SHP77 treated with DMSO at 0.1 percent for 48 hours (cell line): Measurements from ENCODE around the gene FOXK1.

Experiments
- DNase-seq: peaks from one replicate; lab custom pipeline; 2025; lab: John Stamatoyannopoulos, UW

FOXK1 gene

DNA sequence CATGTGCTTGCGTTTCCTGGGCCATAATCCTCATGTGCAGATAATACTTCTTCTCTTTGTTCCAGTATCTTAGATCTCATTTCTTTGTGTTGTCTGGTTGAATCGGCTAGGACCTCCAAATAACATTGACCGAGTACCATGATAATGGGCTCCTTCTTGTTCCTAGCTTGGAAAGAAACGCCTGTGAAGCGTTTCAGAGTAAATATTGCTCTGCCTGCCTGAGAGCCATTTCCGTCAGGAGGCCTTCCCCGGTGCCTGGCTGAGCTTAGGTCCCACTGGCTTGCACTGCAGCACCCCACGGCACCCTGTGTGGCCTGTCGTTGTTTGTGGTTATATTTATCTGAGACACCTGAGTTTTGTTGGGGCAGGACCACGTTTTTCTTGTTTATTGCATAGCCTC lies 17.7 kb downstream of the FOXK1 start:
- no peak for DNase-seq

DNA sequence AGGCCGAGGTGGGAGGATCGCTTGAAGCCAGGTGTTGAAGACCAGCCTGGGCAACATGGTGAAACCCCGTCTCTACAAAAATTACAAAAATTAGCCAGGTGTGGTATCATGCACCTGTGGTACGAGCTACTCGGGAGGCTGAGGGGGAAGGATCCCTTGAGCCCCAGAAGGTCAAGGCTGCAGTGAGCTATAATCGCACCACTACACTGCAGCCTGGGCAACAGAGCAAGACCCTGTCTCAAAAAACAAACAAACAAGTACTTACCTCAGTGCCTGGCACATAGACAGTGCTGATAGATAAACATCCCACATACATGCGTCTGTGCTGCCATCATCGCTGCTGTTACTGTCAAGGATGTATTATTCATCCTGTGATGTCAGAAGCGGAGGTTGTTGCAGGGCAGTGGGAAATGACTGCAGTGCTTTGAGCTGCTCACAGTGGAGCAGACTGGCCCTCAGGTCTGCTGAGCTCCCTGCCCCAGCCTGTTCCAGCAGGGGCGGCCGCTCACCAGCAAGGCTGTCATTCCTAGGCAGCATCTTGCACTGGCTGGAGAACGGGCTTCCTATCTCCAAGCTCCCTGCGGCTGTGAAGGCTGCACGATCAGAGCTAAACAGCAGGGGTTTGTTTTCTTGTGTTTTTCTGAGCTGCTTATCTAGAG lies 18.6 kb downstream of the FOXK1 start:
- DNase-seq: peak; percentile 43

DNA sequence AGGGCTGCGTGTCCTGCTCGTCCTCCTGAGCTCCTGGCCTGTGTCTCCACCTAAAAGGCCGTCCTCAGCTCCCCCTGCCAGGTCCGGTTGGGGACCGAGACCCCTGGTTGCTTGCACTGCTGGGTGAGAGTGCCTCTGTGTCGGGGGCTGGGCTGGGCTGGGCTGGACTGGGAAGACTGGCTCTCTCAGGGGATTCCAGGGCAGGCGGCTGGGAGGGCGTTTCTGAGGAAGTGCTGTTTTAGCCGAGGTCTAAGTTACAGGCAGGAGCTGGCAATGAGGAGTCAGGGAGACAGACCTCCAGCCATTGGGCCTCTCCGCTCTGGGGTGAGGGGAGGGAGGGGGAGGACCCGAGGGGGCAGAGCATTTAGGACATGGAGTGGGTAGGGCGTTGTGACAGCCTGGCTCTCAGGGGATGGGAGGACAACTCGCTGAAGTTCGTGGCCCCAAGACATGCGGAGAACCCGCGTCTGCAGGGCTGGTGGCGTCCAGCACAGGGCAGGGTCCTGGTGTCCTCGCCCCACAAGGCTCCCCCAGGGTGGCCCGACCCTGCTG lies 20.9 kb downstream of the FOXK1 start:
- no peak for DNase-seq

DNA sequence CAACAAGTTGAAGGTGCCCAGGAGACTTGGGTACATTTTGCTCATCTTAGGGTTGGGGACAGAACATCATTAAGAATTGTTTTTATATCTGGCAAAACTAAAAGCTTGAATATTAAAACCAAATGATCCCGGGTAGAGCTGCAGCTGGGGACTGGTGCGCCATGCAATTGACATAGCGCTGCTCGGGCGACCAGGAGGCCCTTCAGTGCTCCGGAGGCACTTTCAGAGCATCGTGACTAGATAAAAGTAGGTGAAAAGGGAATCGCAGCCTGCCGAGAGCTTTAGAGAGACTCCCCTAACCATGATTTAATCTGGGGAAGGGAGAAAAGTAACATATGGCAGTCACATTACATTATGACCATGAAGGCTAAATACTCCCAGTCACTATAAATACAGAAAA lies 21.4 kb downstream of the FOXK1 start:
- no peak for DNase-seq

DNA sequence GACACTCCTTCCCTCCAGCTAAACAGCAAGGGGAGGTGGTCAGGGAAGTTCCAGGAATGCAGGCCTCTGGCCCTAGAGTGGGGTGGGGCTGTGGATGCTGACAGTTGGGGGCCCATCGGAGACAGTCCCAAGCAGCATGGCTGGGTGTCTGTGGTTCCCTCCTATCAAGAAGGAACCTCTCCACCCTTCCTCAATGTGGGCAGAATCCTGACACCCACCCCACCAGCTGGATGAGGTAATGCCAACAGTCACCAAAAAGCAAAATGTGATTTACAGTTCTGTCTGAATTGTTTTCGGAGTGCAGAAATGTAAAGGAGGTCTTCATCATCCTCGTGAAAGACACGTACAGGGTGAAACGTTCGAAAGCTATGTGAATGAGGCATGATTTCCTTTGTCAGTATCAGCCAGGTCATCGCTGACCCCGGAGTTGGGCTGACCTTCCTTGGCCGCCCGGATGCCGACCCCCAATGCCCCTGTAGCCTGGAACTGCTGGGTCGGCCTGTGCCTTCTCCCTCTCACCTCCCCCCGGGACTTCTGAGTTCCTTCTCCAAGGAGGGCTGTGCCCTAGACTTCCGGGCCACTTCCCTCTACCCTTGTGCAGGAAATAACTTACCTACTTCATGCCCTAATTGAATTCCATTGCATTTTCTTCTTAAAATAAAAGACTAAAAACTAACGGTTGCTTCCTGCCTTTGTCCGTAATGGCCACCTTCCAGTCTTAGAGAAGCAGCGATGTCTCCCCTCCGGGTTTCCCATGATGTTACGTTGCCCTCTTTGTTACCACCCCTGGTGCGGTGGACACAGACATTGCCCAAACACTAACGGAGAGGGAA lies 24.5 kb downstream of the FOXK1 start:
- no peak for DNase-seq

DNA sequence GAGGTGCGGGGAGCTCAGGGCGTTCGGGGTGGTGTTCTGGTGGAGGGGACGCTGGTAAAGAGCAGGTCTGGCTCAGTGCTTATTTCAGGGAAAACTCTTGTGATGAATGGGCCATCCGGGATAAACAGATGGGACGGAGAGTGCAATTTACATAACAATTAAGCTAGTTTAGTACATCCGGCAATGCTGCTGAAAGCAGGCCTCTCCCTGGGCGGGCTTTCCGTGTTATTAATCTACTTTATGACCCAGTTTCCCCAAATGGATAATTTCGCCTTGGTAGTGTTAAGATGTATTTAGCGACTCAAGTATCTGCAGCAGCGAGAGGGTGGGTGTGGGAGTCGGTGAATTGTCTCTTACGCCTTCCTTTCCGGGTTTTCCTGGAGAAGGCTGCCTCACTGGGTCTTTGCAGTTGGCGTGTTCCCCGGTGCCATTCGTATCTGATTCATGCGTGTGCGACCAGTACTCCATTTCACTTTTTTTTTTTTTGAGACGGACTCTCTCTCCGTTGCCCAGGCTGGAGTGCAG lies 25.2 kb downstream of the FOXK1 start:
- no peak for DNase-seq

DNA sequence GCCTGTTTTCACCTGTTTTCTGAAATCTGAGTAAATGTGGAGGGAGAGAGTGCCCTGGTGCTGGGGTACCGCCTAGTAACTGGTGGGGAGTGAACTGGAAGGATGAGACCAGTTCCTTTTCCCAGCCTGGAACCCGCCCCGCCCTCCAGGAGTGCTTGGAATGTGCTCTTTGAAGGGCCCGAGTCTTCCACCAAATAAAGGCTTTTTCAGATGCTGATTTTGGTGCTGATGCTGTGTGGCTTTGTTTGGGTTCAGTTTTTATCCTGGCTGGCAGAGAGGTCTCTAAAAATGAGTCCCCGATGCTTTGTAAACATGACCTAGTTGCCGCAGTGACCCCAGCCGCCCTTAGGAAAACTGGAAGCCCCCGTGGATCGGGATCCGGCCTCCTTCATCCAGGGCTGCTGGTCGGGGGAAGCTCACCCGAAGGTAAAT lies 25.9 kb downstream of the FOXK1 start:
- no peak for DNase-seq

DNA sequence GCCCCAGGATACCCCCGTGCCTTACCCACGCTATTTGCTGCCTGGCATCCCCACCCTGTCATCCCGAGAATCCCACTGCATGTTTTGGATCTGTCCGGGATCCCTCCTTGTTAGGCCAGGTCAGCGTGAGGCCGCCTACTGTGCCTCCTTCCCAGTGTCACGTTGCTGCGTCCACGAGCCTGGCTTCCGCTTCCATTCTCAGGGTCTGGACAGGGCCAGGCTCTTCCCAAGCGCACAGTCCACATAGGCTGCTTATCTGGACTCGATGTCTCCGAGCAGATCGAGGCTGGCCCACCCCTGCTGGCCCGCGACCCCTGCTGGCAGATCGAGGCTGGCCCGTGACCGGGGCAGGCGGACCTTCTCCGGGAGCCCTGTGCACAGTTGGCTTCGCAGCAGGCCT lies 27.1 kb downstream of the FOXK1 start:
- no peak for DNase-seq

DNA sequence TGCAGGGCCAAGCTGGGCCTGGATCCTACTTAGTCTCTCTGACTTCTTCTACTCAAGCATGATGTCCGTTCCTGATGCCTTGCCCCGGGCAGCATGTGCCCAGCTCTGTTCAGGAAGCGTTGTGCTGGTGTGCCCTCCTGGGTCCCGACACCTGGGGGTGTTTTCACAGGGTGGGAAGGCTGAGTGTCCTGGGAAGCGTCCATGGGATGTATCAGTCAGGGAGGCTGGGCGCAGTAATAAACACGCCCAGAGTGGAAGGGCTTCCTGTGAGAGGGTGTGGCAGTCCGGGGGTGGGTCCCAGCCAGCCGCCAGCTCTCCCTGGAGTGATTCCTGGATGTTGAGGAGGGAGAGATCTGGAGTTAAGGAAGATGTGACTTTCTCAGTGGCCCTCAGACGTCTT lies 29.0 kb downstream of the FOXK1 start:
- no peak for DNase-seq

DNA sequence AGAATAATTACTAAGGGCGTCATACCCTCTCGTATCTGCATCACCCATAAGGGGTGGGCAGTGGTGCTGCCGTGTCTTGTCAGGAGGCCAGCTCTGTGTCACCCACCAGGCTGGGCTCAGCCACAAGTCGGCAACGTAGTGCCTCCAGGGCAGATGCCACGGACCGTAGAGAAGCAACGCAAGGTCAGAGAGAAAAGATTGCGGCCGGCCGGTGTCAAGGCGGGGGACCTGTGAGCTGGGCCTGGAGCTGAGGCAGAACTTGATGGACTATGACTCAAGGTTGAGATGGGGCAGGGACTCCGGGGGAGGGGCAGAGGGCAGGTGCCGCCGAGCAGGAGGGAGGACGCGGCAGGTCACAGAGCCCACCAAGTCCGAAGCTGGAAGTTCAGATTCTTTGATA lies 29.5 kb downstream of the FOXK1 start:
- DNase-seq: no peak

DNA sequence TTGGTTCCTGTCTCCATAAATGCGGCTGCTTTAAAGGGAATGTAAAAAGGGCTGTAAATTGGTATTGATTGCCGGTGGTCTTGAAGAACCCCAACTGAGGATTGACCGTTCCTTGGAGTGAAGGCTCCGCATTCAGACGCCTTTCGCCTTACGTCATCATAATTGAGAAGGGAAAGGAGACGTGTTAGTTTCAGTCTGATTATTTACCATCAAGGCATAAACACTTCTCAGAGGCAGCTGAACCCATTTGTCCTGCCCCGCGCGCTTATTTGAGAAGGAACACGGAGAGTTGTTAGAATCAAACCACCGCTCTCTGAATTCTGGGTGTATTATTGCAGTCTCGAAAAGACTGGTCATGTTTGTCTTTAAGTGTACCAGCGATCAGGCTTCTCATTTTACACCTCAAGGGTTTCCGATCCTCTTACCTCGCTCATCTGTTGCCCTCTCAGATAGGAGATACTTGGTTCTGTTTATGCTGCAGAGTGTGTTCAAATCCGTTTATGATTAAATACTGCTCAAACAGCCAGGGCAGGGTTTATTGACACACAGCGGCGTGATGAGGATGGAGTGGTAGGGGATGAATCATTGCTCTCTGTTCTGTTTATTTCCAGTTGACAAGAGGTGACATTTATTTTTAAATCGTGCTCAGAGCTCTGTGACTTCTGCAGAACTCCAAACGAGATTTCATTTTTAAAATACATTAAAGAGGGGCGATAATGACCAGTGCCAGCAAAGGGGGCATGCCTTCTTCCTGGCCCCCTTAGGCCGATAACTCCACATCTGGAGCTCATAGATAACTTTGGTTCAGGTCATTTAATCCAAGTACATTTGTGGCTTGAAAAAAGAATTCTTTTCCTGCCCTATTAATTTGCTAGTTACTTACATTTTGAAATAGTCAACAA lies 30.4 kb downstream of the FOXK1 start:
- DNase-seq: peak; percentile 86

DNA sequence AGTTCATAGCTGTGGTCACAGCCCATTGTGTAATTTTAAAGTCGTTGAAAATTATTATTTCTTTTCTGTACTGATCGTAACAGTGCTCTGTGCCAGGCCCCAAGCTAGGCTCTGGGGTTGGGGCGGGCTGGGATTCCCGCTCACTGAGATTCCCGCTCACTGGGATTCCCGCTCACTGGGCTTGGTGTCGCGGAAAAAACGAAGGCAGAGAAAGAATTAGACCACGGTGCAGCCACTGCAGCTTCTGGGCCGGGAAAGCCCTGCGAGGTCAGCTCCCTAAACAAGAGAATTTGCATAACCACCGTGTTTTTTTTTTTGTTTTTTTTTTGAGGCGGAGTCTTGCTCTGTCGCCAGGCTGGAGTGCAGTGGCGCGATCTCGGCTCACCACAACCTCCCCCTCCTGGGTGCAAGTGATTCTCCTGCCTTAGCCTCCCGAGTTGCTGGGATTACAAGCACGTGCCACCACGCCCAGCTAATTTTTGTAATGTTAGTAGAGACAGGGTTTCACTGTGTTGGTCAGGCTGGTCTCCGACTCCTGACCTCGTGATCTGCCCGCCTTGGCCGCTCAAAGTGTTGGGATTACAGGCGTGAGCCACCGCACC lies 31.2 kb downstream of the FOXK1 start:
- no peak for DNase-seq

DNA sequence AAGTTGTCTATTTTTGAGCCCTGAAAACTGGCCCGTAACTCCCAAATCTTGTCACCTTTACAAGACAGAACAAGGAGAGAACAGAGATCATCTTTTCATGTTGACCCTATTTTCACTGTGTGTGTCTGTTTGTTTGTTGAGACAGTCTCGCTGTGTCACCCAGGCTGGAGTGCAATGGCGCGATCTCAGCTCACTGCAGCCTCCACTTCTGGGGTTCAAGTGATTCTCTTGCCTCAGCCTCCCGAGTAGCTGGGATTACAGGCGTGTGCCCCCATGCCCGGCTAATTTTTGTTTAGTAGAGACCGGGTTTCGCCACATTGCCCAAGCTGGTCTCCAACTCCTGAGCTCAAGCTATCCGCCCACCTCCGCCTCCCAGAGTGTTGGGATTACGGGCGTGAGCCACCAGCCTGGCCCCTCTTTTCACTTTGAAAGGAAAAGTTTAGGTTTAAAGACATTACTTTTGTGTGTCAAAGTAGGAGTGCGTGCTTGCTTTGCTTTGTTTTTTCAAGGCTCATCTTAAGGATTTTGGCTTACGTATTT lies 32.1 kb downstream of the FOXK1 start:
- no peak for DNase-seq

DNA sequence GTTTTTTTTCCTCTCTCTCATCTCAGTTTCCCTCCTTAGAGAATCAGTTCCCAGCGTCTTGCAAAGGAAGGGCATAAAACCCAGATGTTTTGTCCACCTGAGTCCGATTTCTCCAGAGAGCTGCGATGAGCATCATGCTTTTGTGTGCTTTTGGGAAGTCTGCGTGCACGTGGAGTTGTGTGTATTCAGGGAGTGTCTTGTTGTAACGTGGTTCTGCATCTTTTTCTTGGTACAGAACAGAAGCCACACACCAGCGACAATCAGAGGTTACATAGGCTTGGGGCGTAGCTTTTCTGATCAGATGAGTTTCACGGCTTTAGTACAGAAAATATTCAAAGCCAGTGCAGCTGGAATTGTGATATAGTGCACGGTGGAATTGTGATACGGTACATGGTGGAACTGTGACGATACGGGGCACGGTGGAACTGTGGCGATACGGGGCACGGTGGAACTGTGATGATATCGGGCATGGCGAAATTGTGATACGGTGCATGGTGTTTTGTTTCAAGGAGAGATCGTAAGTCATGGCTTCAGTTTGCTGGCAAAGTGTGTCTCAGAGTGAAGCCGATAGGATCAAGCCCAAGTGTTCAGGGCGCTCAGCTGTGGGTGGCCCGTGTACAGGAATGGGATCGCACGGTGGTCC lies 32.8 kb downstream of the FOXK1 start:
- DNase-seq: no peak

DNA sequence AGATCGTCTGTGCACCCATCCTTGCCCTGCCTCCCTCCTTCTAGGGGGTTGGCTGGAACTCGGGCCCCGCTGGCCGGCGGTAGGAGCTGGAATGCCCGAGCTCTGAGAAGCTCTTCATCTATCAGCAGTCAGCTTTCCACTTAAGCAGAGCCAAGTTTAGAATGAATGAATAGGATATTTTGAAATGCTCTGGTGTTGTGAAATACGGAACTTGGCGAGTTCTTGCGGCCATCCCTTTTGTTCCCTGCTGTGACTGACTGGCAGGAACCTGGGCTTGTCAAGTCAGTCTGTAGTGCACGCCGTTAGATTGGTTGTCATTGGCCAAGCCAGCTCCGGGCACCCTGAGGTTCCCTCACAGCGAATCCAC lies 33.3 kb downstream of the FOXK1 start:
- DNase-seq: no peak

DNA sequence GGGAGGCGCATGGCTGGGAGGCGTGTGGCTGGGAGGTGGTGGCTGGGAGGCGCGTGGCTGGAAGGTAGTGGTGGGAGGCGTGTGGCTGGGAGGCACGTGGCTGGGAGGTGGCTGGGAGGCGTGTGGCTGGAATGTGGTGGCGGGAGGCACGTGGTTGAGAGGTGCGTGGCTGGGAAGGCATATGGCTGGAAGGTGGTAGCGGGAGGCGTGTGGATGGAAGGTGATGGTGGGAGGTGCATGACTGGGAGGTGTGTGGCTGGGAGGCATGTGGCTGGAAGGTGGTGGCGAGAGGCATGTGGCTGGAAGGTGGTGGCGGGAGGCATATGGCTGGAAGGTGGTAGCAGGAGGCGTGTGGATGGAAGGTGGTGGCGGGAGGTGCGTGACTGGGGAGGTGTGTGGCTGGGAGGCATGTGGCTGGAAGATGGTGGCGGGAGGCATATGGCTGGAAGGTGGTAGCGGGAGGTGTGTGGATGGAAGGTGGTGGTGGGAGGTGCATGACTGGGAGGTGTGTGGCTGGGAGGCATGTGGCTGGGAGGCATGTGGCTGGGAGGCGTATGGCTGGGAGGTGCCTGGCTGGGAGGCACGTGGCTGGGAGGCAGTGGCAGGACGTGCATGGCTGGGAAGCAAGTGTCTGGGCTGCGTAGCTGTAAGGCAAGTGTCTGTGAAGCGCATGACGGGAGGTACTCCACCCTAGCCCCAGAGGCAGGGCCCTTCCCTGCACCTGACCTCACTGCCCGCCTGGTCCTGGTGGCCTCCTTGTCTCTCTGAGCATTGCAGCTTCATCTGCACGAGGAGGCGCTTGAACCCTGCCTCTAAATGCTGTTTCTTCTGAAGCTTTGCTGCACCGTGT lies 35.1 kb downstream of the FOXK1 start:
- DNase-seq: no peak

DNA sequence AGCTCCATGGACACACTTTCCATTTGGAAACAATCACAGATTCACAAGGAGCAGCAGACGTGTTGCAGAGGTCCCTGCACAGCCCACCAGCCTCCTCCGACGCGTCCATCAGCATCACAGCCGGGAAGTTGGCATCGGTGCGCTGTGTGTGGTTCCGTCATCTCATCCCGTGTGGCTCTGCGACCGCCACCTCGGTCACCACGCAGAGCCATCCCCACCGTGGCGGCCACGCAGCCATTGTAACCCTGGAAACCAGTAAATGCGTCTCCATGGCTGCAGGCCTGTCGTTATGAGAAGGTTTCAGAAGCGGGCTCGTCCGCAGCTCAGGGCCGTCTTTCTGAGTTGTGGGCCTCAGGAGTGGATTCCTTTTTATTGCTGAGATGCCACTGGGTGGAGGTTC lies 36.0 kb downstream of the FOXK1 start:
- no peak for DNase-seq

DNA sequence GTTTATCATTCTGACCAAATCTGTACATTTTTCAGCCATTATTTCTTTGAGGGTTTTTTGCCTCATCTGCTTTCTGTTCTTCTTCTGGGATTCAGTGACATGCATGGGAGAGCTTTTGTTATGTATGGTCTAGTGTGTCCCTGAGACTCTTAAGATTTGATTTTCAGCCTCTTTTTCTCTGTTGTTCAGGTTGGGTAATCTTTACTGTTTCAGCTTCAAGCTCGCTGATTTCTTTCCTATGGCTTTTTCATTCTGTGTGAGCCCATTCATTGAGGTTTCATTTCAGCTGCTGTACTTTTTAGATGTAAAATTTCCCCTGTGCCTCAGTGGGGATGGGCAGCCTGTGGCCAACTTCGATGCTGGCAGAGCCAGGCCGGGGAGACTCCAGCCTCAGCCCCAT lies 38.1 kb downstream of the FOXK1 start:
- no peak for DNase-seq

DNA sequence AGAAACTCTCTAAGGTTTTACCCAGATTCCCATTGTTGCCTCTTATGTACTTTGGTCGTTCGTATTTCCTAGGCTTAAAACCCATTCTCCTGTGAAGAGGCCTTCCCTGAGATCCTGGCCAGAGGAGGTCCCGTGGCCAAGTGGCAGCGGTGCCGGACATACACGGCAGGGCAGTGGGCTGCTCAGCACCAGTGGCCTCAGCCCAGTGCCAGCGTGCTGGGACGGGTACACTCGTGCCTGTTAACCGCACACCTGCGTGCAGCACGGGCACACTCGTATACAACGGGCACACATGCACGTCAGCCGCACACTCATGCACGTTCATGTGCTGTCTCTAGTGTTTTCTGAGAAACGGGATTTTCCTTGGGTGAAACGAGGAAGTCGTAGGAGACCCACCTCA lies 40.2 kb downstream of the FOXK1 start:
- DNase-seq: no peak
